Muscle layer of duodenum (tissue), 2 donors: ENCODE measurements around the gene DYSF.
A peak's percentile ranks its signal among the peaks of the same experiment; 100 is the strongest.
"Not testable (repeated sequence)": the region's sequence is repeated elsewhere in the genome, so short reads cannot be mapped to it uniquely, and the experiment has no call there.

Experiments
- H3K27ac ChIP-seq: one replicate; pipeline ENCODE4 v1.7.0; 2013; ENCODE audit warnings: mild to moderate bottlenecking, low read length
- H3K27me3 ChIP-seq: one replicate; pipeline ENCODE4 v1.7.0; 2013; ENCODE audit warnings: low read depth, mild to moderate bottlenecking, control low read depth, low read length
- H3K36me3 ChIP-seq, 2 donors: one replicate each; pipeline ENCODE4 v1.7.0; 2013; ENCODE audit warnings: low read length in 2 of 2, control low read depth in 1 of 2, mild to moderate bottlenecking in 1 of 2; ENCODE audit not compliant: insufficient read depth in 2 of 2, control insufficient read depth in 1 of 2
- H3K4me1 ChIP-seq, 2 donors: one replicate each; pipeline ENCODE4 v1.7.0; 2013; ENCODE audit warnings: low read length in 2 of 2, mild to moderate bottlenecking in 2 of 2, control low read depth in 1 of 2, moderate library complexity in 1 of 2; ENCODE audit not compliant: insufficient read depth in 2 of 2, control insufficient read depth in 1 of 2
- H3K4me3 ChIP-seq, 2 donors: one replicate each; pipeline ENCODE4 v1.7.0; 2013; ENCODE audit warnings: low read length in 2 of 2, low read depth in 1 of 2, mild to moderate bottlenecking in 1 of 2
- H3K9me3 ChIP-seq, 2 donors: one replicate each; pipeline ENCODE4 v1.7.0; 2013; ENCODE audit warnings: low read length in 2 of 2, control low read depth in 1 of 2, mild to moderate bottlenecking in 1 of 2; ENCODE audit not compliant: control insufficient read depth in 1 of 2
- donor health status: healthy.

DYSF gene

DNA sequence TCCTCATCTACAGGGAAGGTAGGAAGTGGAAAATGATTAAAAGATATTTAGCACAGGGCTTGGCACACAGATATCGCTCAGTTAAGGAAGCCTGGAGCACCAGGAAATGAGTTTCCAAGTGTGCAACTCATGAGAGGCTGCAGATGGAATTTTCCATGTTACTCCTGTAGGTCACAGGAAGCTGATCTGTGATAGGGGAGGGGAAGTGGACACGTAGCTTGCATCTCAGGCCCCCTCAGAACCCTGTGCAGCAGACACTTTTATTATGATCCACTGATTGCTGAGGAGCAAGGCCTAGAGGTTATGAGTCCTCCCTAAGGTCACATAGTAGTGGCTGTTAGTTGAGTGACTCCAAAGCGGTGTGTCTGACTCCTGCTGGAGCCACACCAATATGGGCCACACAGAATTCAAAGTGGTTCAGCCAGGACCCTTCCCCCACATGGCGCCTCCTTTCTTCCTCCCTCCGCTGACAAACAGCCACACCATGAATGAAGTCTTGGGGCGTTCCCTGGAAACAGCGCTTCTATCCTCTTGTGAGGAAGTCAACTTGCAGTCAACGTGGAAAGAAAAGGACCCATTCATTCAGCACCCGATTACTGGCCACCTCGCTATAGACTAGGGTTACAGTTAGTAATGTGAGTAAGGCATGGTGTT, 21.5 kb downstream of the DYSF start:
- Histone ChIP-seq H3K36me3 (no peaks in the 10 kb centered on the region), H3K27ac (peak overlapping the region; percentile 10)

DNA sequence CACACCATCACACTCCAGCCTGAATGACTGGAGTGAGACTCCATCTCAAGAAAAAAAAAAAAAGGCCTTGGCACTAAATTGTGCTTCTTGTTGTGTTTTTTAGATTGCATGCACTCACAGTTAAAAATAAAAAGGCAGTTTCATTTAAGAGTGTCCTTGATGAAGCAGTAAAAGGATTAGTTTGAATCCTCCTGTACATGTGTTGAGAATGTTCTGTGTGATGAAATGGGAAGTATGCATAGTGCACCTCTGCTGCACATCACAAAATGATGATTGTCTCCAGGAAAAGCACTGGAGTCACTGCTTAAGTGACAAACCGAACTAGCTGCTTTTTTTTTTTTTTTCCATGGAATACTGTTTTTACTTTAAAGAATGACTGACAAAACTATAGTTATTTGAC, 23.1 kb downstream of the DYSF start:
- Histone ChIP-seq H3K4me3 (no peak overlapping the region), H3K27ac (no peak overlapping the region), H3K4me1 (no peaks in the 10 kb centered on the region), H3K9me3 (no peaks in the 10 kb centered on the region), H3K27me3 (no peaks in the 10 kb centered on the region), H3K36me3 (no peaks in the 10 kb centered on the region)

More for the DNA sequence above, 21.5 kb downstream of the DYSF start:
- Histone ChIP-seq H3K27me3 (no peaks in the 10 kb centered on the region), H3K9me3 (no peaks in the 10 kb centered on the region), H3K4me3 (no peak overlapping the region), H3K4me1 (no peaks in the 10 kb centered on the region)

DNA sequence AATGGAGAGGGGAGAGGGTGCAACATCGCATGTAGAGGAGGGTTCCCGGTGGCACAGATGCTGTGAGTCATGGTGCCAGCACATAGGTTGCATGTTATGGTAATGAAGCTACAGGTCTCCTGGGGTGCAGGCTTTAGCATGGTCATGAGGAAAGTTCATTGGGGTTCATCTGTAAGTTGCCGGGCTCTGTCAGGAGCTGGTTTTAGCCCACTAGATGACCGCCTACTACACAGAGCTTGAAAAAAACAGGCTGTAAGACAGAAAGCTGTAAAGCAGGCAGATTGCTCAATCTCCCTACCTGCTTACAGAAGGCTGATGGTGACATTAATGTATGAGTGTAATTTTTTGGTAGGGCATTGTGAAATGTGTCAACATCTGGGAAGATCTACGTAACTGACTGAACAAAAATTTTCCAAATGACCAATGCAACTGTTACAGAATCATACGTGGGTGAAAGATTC, 23.9 kb downstream of the DYSF start:
- no peaks in the 10 kb centered on the region for H3K9me3 ChIP-seq
- H3K27me3 ChIP-seq, result no peaks in the 10 kb centered on the region
- no peak overlapping the region for H3K27ac ChIP-seq
- H3K4me3 ChIP-seq, result no peak overlapping the region
- no peaks in the 10 kb centered on the region for H3K4me1 ChIP-seq
- H3K36me3 ChIP-seq, result no peaks in the 10 kb centered on the region

DNA sequence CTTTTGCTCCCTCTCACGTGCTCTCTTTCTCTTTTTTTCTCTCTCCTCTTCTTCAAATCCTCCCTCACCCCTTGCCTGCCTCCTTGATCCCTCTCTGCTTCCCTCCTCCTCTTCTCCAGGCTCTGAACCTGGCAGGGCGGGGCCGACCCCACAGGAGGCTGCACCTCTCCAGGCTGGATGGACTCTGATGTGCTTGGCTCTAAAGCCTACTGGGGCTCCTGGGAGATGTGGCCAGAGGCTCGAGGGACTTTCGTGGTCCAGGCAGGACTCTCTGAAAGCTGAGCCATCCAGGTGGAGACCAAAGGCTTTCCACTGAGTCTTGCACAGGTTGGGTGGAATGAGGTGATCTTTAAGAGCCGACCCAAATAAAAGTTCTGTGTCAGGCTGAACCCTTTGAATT, 25.4 kb downstream of the DYSF start:
- Histone ChIP-seq H3K27ac (no peak overlapping the region), H3K36me3 (no peaks in the 10 kb centered on the region), H3K4me3 (no peak overlapping the region), H3K4me1 (no peaks in the 10 kb centered on the region), H3K27me3 (no peaks in the 10 kb centered on the region), H3K9me3 (no peaks in the 10 kb centered on the region)

DNA sequence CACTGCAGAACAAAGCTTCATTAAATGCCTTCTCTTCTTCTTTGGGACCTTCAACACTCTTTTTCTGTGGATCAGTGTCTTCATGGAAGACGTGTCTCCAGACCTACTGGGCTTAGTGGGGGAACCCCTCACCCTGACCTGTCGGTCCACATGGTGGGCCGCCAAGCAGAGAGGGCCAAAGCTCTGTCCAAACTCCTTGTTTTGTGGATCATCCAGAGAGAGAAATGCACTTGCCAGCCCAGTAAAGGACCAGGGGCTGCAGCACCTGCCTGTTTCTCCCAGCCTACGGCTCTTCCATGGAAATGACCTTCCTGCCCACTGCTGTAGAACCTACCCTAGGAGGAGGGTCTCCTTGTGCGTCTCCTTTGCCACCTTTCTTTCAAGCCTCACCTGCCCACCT, 25.9 kb downstream of the DYSF start:
- Histone ChIP-seq H3K4me1 (no peaks in the 10 kb centered on the region), H3K27ac (no peak overlapping the region), H3K9me3 (no peaks in the 10 kb centered on the region), H3K4me3 (no peak overlapping the region), H3K27me3 (no peaks in the 10 kb centered on the region), H3K36me3 (no peaks in the 10 kb centered on the region)

DNA sequence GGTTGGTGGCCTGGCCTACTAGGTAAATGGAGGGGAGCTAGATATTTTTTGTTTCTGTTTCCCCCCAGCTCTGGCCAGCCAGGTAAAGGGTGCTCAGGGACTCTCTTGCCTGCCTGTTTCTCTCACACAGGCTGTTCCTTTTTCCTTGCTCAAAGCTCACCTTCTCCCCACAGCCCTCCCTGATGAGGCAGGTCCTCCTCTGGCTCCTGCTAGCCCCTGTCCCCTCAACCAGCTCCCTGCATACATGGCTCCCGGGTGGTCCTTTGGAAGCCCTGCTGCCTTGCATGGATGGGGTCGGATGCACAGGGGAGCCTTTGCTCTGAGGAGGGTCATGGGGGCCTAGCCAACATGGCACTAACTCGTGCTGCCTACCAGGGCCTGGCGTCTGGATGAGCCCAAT, 27.8 kb downstream of the DYSF start:
- H3K4me1 ChIP-seq, result no peaks in the 10 kb centered on the region
- H3K4me3 ChIP-seq, result no peak overlapping the region
- no peaks in the 10 kb centered on the region for H3K27me3 ChIP-seq
- H3K27ac ChIP-seq, result no peak overlapping the region
- H3K9me3 ChIP-seq, result no peaks in the 10 kb centered on the region
- no peaks in the 10 kb centered on the region for H3K36me3 ChIP-seq

DNA sequence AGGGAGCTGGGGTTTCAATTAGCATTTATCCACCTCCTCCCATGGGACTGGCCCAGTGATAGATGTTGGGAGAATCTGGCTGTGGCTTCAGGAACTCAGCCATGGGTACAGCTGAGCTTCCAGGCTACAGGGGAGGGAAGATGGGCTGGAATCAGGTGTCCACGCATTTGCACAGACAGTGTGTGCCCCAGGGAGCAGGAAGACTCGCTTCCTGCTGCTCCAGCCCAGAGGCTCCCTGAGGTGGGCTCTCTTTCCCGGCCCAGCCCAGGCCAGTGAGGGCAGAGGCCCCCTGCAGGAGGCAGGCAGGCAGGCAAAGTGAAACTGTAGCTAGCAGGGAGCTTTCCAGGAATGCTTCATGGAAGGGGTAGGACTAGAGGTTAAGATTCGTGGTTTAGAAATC, 28.7 kb downstream of the DYSF start:
- Histone ChIP-seq H3K36me3 (no peaks in the 10 kb centered on the region), H3K4me1 (no peaks in the 10 kb centered on the region), H3K9me3 (no peaks in the 10 kb centered on the region), H3K4me3 (no peak overlapping the region), H3K27me3 (no peaks in the 10 kb centered on the region), H3K27ac (no peak overlapping the region)

DNA sequence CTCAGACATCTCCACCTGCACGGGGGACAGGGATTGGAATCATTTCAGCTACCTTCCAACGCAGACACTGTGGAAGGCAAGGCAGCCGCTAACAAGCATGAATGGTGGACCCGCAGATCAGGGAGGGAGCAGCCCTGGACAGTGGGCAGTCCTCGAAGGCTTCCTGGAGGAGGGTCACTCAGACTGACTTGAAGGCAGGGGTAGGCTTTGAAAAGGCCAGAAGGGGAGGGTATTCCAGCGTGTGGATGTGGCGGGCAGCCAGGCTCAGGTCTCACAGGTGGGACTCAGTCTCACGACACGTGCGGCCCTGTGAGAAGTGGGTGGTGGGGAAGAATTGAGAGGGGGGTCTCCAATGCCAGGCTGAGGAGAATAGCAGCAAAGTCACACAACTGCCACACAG, 29.9 kb downstream of the DYSF start:
- H3K4me3 ChIP-seq, result no peak overlapping the region
- H3K36me3 ChIP-seq, result no peaks in the 10 kb centered on the region
- no peaks in the 10 kb centered on the region for H3K27me3 ChIP-seq
- no peak overlapping the region for H3K27ac ChIP-seq
- no peaks in the 10 kb centered on the region for H3K9me3 ChIP-seq
- H3K4me1 ChIP-seq, result no peaks in the 10 kb centered on the region

DNA sequence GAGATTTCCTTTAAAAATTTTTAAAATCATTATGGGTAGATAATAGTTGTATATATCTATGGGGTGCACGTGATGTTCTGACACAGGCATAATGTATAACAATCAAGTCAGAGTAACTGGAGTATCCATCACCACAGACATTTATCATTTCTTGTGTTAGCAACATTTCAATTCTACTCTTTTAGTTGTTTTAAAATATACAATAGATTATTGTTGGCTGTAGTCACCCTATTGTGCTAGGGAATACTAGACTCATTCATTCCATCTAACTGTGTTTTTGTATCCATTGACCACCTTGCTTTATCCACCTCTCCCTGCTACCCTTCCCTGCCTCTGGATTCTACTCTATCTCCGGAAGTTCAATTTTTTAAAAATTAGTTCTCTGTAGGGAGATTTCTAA, 31.0 kb downstream of the DYSF start:
- no peaks in the 10 kb centered on the region for H3K27me3 ChIP-seq
- H3K9me3 ChIP-seq, result no peaks in the 10 kb centered on the region
- H3K27ac ChIP-seq, result no peak overlapping the region
- H3K4me3 ChIP-seq, result no peak overlapping the region
- no peaks in the 10 kb centered on the region for H3K36me3 ChIP-seq
- H3K4me1 ChIP-seq, result no peaks in the 10 kb centered on the region

DNA sequence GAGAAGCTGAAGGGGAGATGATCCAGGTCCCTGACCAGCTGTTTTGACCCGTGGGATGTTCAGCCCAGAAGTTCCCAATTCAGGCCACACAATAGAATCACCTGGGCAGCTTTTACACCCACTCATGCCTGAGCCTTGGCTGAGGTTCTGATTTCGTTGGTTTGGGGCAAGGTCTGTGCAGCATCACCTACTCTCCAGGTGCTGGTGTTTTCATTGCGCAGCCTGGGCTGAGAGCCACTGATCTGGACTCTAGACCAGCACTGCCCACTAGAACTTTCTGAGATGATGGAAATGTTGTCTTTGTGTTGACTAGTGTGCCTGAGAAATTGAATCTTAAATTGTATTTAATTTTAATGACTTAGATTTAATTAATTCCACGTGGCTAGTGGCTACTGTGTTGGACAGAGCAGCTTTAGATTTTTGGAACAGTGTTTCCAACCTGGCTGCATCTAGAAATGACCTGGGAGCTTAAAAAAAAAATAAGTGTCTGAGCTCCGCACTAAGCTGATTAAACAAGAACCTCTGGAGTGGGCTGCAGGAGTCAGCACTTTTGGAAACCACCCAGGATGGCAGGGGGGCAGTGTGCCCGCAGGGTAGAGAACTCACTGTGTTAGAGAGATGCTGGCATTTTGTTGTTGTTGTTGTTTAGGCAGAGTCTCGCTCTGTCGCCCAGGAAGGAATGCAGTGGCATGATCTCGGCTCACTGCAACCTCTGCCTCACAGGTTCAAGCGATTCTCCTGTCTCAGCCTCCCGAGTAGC, 33.7 kb downstream of the DYSF start:
- H3K4me3 ChIP-seq, result no peak overlapping the region

DNA sequence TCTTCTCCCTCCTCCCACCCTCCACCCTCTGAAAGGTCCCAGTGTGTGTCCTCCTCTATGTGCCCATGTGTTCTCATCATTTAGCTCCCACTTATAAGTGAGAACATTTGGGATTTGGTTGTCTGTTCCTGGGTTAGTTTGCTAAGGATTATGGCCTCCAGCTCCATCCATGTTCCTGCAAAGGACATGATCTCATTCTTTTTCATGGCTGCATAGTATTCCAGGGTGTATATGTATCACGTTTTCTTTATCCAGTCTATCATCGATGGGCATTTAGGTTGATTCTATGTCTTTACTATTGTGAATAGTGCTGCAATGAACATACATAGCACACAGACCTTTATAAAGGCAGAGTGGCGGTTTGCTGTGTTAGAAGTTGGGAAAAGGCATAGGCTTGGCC, 38.2 kb downstream of the DYSF start:
- H3K27ac ChIP-seq, H3K27me3 ChIP-seq, H3K9me3 ChIP-seq, H3K4me1 ChIP-seq, H3K36me3 ChIP-seq, H3K4me3 ChIP-seq: not testable (repeated sequence)

More for the DNA sequence above, 33.7 kb downstream of the DYSF start:
- Histone ChIP-seq H3K36me3 (no peaks in the 10 kb centered on the region), H3K4me1 (no peaks in the 10 kb centered on the region), H3K27ac (no peak overlapping the region), H3K27me3 (no peaks in the 10 kb centered on the region), H3K9me3 (no peaks in the 10 kb centered on the region)

DNA sequence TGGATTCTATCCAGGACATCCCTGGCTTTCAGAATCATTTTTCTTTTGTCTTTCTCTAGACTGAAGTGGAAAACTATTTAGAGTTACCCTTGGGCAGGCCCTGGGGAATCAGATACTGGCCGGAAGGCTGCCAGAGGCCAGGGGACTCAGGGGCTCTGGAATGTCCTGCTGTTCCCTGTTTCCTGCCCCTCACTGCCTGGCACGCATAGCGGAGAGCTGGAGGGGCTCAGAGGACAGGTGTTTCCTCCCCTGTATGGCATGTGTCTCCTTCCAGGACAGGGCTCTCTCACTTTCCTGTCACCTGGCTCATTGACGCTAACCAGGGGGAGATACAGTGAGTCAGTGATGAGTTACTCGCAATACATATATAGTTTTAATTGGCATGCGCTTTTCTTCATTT, 38.8 kb downstream of the DYSF start:
- H3K36me3 ChIP-seq, result no peaks in the 10 kb centered on the region
- H3K27ac ChIP-seq, result no peak overlapping the region
- no peak overlapping the region for H3K4me3 ChIP-seq
- H3K4me1 ChIP-seq, result no peaks in the 10 kb centered on the region
- no peaks in the 10 kb centered on the region for H3K27me3 ChIP-seq
- no peaks in the 10 kb centered on the region for H3K9me3 ChIP-seq
